ENCODE measurements around the gene FMN2.

DNA sequence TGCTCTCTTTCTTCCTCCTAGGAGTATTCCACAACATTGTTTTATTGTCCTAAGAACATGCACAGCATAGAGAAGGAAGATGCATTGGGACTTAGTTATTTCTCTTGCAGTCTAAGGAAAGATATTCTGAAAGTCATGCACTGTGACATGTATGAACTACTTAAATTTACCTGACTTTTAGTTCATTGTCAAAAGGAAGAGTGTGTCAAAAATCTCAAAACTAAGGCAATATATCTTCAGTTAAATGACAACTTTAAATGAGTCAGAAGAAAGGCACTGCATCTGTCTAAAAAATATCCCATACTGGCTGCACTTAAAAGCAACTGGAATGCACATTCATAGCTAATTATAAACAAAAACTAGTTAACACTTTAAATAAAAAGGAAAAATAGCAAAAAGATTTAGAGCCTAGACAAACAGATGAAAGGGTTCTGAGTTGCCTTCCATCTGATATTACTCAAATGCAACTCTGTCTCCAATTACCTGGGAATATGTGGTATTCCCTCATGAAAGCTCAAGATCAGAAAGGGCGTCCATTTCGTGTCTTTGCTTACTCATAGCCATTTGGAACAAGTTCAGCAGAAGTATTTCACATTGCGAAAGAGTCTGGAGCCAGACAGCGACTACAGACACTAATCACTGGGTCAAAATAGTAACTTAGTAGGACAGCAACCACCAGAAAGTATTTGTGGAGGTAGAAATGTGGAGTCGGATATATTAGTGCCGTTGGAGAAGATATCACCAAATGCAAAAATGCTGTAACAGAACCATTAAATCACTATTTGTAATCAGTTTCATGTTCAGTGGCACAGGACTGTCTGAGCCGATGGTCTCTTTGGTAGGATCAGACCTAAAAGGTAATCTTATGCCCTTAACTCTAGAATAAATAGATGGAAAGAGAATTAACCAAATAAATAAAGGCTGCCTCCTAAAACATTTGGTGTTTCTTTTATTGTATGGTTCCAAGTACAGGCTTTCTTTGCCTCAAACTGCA is 294.6 kb downstream of the FMN2 start:
- TF ChIP-seq, protein P1, sequence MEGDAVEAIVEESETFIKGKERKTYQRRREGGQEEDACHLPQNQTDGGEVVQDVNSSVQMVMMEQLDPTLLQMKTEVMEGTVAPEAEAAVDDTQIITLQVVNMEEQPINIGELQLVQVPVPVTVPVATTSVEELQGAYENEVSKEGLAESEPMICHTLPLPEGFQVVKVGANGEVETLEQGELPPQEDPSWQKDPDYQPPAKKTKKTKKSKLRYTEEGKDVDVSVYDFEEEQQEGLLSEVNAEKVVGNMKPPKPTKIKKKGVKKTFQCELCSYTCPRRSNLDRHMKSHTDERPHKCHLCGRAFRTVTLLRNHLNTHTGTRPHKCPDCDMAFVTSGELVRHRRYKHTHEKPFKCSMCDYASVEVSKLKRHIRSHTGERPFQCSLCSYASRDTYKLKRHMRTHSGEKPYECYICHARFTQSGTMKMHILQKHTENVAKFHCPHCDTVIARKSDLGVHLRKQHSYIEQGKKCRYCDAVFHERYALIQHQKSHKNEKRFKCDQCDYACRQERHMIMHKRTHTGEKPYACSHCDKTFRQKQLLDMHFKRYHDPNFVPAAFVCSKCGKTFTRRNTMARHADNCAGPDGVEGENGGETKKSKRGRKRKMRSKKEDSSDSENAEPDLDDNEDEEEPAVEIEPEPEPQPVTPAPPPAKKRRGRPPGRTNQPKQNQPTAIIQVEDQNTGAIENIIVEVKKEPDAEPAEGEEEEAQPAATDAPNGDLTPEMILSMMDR (IDR thresholded peaks at IDR 0.05; ENCODE audit: low read depth, low read length, poor library complexity, severe bottlenecking), result no peak
- no peak for TF ChIP-seq EZH2phosphoT487 (IDR thresholded peaks at IDR 0.05; ENCODE audit: borderline replicate concordance, low read length)

Measured in DOHH2 (cell line).